ENCODE results near the gene CDO1.

- TF ChIP-seq CTCF (IDR thresholded peaks at IDR 0.05; ENCODE audit: low read length) (no peak), EZH2 (IDR thresholded peaks at IDR 0.05; ENCODE audit: borderline replicate concordance, low read length) (no peak)
Measured at GRCh38 chr5:115809946-115810345, 6.5 kb downstream of the CDO1 start.
